HL-60 (cell line): Measurements from ENCODE around the gene AKR1B1.

Experiments
- DNase-seq, 2 experiments: peaks; one replicate each; pipeline ENCODE4 v3.0.0-alpha.2; 2010 to 2020; ENCODE audit warnings: low read depth in 1 of 2, low spot score in 1 of 2
- H3K27ac ChIP-seq: fragments of 250-450 bp; sonication (Bioruptor Pico); replicated peaks from 2 replicates; pipeline ENCODE4 v1.5.1; 2020; ENCODE audit warnings: mild to moderate bottlenecking, moderate library complexity
- H3K27me3 ChIP-seq: fragments of 250-450 bp; sonication (Bioruptor Pico); 2 replicates; pipeline ENCODE4 v1.5.1; 2021; ENCODE audit warnings: mild to moderate bottlenecking, moderate library complexity; ENCODE audit not compliant: insufficient read depth, poor library complexity, severe bottlenecking
- H3K4me3 ChIP-seq: replicated peaks from 2 replicates; pipeline ENCODE4 v1.5.1; 2011; ENCODE audit warnings: mild to moderate bottlenecking, control low read depth, low read length; ENCODE audit not compliant: insufficient read depth
- CTCF ChIP-seq: IDR thresholded peaks from one replicate; pipeline ENCODE4 v1.5.1; 2011; ENCODE audit warnings: low read length, control low read depth, inconsistent platforms; ENCODE audit not compliant: insufficient read depth
- GABPA ChIP-seq: IDR thresholded peaks from 2 replicates; pipeline ENCODE4 v1.6.1; 2012; ENCODE audit warnings: low read depth
- POLR2AphosphoS5 ChIP-seq: IDR thresholded peaks from 2 replicates; pipeline ENCODE4 v1.6.1; 2012; ENCODE audit warnings: low read depth
- SPI1 ChIP-seq: IDR thresholded peaks from 2 replicates; pipeline ENCODE4 v1.6.1; 2012; ENCODE audit warnings: low read depth, mild to moderate bottlenecking, borderline replicate concordance
- TF ChIP-seq, protein P1 (sequence below): IDR thresholded peaks from 2 replicates; pipeline ENCODE4 v1.6.1; 2012; ENCODE audit warnings: low read depth; ENCODE audit not compliant: insufficient replicate concordance

AKR1B1 gene

DNA sequence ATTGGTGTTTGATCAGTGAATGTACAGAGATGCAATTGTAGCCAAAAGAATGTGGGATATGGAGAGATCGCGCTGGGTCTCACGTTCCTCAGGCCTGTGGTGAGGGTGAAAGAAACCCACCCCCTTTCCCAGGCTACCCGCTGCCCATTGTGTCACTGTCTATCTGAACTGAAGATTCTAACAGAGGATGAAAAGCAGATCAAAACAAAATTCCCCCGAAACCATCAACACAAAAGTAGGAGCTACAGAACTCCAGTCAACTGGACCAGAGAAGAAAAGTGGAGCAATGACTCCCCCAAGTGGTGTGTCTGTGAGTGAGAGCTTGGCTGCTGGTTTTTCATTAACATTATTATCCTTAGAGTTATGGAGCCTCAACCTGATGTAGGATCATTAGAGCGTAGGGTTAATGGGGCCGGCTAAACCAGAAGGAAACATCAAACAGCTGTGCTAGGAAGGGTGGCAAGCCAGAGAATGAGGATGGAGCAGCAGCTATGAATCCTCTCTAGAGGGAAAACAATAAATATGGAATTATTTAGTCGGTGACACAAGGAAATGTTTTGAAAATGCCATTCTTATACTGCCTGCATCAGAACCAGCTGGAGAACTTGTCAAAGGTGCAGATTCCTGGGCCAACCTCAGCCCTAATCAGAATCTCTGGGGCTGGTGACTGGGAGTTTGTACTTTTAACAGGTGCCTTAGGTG lies 38.3 kb downstream of the AKR1B1 start:
- no peak overlapping the region for H3K4me3 ChIP-seq
- H3K27ac ChIP-seq, result no peak overlapping the region
- peak in 1 of 2 experiments; percentile 11 for DNase-seq
- TF ChIP-seq GABPA (no peak), POLR2AphosphoS5 (no peak), SPI1 (no peak), CTCF (no peak)
- TF ChIP-seq, protein P1, sequence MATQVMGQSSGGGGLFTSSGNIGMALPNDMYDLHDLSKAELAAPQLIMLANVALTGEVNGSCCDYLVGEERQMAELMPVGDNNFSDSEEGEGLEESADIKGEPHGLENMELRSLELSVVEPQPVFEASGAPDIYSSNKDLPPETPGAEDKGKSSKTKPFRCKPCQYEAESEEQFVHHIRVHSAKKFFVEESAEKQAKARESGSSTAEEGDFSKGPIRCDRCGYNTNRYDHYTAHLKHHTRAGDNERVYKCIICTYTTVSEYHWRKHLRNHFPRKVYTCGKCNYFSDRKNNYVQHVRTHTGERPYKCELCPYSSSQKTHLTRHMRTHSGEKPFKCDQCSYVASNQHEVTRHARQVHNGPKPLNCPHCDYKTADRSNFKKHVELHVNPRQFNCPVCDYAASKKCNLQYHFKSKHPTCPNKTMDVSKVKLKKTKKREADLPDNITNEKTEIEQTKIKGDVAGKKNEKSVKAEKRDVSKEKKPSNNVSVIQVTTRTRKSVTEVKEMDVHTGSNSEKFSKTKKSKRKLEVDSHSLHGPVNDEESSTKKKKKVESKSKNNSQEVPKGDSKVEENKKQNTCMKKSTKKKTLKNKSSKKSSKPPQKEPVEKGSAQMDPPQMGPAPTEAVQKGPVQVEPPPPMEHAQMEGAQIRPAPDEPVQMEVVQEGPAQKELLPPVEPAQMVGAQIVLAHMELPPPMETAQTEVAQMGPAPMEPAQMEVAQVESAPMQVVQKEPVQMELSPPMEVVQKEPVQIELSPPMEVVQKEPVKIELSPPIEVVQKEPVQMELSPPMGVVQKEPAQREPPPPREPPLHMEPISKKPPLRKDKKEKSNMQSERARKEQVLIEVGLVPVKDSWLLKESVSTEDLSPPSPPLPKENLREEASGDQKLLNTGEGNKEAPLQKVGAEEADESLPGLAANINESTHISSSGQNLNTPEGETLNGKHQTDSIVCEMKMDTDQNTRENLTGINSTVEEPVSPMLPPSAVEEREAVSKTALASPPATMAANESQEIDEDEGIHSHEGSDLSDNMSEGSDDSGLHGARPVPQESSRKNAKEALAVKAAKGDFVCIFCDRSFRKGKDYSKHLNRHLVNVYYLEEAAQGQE, result no peak
- H3K27me3 ChIP-seq, result no peaks in the 10 kb centered on the region

DNA sequence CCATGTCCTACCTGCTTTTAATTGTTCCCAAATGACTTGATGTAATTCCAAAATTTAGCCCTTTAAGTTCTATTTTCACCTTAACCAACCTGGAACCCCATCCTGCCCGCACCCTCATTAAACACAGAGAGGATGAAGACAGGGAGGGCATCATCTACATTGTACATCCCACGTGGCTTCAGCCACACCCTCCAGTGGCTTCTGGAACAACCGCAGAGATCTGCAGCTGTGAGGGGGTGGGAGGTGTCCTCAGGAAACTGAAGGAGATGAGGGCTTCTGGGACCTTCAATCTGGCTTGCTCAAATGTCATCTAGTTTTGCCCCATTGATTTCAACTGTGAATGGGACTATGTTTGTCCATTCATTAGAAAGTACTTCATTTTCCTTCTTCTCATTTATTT lies 39.0 kb downstream of the AKR1B1 start:
- DNase-seq, result no peak
- Histone ChIP-seq H3K27me3 (no peaks in the 10 kb centered on the region), H3K27ac (no peak overlapping the region), H3K4me3 (no peak overlapping the region)
- TF ChIP-seq, protein P1, result no peak
- no peak for TF ChIP-seq CTCF
- no peak for TF ChIP-seq POLR2AphosphoS5
- no peak for TF ChIP-seq GABPA
- TF ChIP-seq SPI1, result no peak

DNA sequence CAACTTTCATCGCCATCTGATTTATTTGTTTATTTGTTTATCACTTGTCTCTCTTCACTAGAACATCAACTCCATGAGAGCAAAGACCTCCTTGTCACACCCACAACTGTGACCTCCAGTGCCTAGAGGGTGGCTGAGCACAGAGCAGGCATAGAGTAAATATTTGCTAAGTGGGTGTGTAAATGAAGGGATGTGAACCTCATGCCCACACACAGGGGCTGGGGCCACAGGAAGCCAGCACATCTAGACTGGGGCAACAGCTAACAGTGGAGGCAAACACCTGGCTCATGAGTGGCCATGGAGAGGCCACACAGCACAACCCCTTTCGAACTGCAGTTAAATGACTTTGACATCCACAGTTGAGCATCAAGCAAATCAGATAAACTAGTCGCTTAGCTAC lies 39.8 kb downstream of the AKR1B1 start:
- no peak overlapping the region for H3K4me3 ChIP-seq
- DNase-seq, result no peak
- no peak overlapping the region for H3K27ac ChIP-seq
- TF ChIP-seq GABPA (no peak), POLR2AphosphoS5 (no peak), SPI1 (no peak), CTCF (no peak)
- TF ChIP-seq, protein P1, result no peak
- H3K27me3 ChIP-seq, result no peaks in the 10 kb centered on the region
